Transverse colon (tissue), 4 donors: ENCODE measurements around the gene SMAD5.

Experiments
- CTCF ChIP-seq, 5 experiments: fragments of 200-600 bp in 3 of 5; fragments of 450-650 bp in 2 of 5; sonication (generic) in 3 of 5; IDR thresholded peaks; 1 replicate in 2 of 5; 2 replicates in 3 of 5; pipeline ENCODE4 v1.5.1; 2016 to 2017; ENCODE audit warnings: antibody characterized with exemption in 5 of 5, inconsistent platforms in 3 of 5, mild to moderate bottlenecking in 2 of 5, moderate library complexity in 1 of 5
- POLR2A ChIP-seq: fragments of 450-650 bp; IDR thresholded peaks from one replicate; pipeline ENCODE4 v1.6.1; 2016; ENCODE audit warnings: antibody characterized with exemption, mild to moderate bottlenecking, moderate library complexity
- POLR2AphosphoS5 ChIP-seq, 3 donors: sonication (generic); formaldehyde crosslinking; IDR thresholded peaks; one replicate each; pipeline ENCODE4 v1.6.1; 2016; ENCODE audit warnings: antibody characterized with exemption in 3 of 3

GRCh38 chr5:136169218-136169617 lies 36.6 kb downstream of the SMAD5 start:
- TF ChIP-seq CTCF (IDR thresholded peaks at IDR 0.05), result no peak
- TF ChIP-seq POLR2AphosphoS5 (IDR thresholded peaks at IDR 0.05), result no peak
- no peak for TF ChIP-seq POLR2A
